SK-N-SH (cell line): ENCODE results near the gene ESPL1. TPM values are rescaled to one million over a fixed set of nuclear protein-coding genes. Genes with fewer than 3 reads are reported as not detected.
A peak's percentile ranks its signal among the peaks of the same experiment; 100 is the strongest.

Experiments
- CTCF ChIA-PET: fragments of 300-600, 350-600 bp; formaldehyde crosslinking; extraction: SDS; loops from one replicate; lab custom pipeline; 2021; lab: Yijun Ruan, JAX
- POLR2A ChIA-PET: fragments of 350-600 bp; sonication (Branson Sonifier 250); formaldehyde crosslinking; extraction: SDS; loops from one replicate; lab custom pipeline; 2020; ENCODE audit warnings: antibody characterized with exemption, inconsistent platforms; lab: Yijun Ruan, JAX
- DNase-seq: peaks from one replicate; pipeline ENCODE4 v3.0.0; 2012
- H2AFZ ChIP-seq: fragments of 200-600 bp; sonication (generic); 2 replicates; pipeline ENCODE4 v1.8.1; 2016; ENCODE audit warnings: antibody characterized with exemption, mild to moderate bottlenecking, low read depth
- H3F3A ChIP-seq: fragments of 200-600 bp; sonication (generic); replicated peaks from 2 replicates; pipeline ENCODE3; 2016; ENCODE audit warnings: antibody characterized with exemption, mild to moderate bottlenecking; ENCODE audit not compliant: insufficient read depth
- H3K27ac ChIP-seq, 2 experiments: fragments of 200-500 bp in 1 of 2; fragments of 200-600 bp in 1 of 2; sonication (Bioruptor generic) in 1 of 2; sonication (generic), shearing (Covaris generic) in 1 of 2; 2 replicates each; pipeline versions ENCODE4 v1.5.1 to v1.6.1; 2014 to 2016; ENCODE audit warnings: low read depth in 2 of 2, inconsistent platforms in 1 of 2, low read length in 1 of 2, mild to moderate bottlenecking in 1 of 2, mixed read lengths in 1 of 2
- H3K27me3 ChIP-seq: fragments of 200-600 bp; sonication (generic), shearing (Covaris generic); 2 replicates; pipeline ENCODE4 v1.6.1; 2016; ENCODE audit warnings: mixed run types; ENCODE audit not compliant: insufficient read depth
- H3K36me3 ChIP-seq, 2 experiments: fragments of 200-500 bp in 1 of 2; fragments of 200-600 bp in 1 of 2; sonication (Bioruptor generic) in 1 of 2; sonication (generic) in 1 of 2; replicated peaks in 1 of 2; 2 replicates each; pipeline versions ENCODE3 to v1.5.1; 2014 to 2016; ENCODE audit warnings: low read length in 1 of 2, mild to moderate bottlenecking in 1 of 2; ENCODE audit not compliant: insufficient read depth in 2 of 2, control insufficient read depth in 1 of 2
- H3K4me1 ChIP-seq, 2 experiments: fragments of 200-500 bp in 1 of 2; fragments of 200-600 bp in 1 of 2; sonication (Bioruptor generic) in 1 of 2; sonication (generic), shearing (Covaris generic) in 1 of 2; 2 replicates each; pipeline versions ENCODE4 v1.5.1 to v1.6.1; 2014 to 2016; ENCODE audit warnings: low read depth in 1 of 2, low read length in 1 of 2, mixed run types in 1 of 2; ENCODE audit not compliant: insufficient read depth in 2 of 2, control insufficient read depth in 1 of 2
- H3K4me2 ChIP-seq: fragments of 200-600 bp; sonication (generic), shearing (Covaris generic); 2 replicates; pipeline ENCODE4 v1.6.1; 2017; ENCODE audit warnings: mixed run types
- H3K4me3 ChIP-seq, 2 experiments: fragments of 200-500 bp in 1 of 2; fragments of 200-600 bp in 1 of 2; sonication (Bioruptor generic) in 1 of 2; sonication (generic), shearing (Covaris generic) in 1 of 2; 2 replicates each; pipeline versions ENCODE4 v1.5.1 to v1.8.1; 2014 to 2016; ENCODE audit warnings: low read depth in 2 of 2, inconsistent platforms in 1 of 2, low read length in 1 of 2, mild to moderate bottlenecking in 1 of 2, mixed read lengths in 1 of 2, moderate library complexity in 1 of 2
- H3K79me2 ChIP-seq: fragments of 200-600 bp; sonication (generic); 2 replicates; pipeline ENCODE4 v1.8.1; 2017; ENCODE audit warnings: mild to moderate bottlenecking; ENCODE audit not compliant: insufficient read depth
- H3K9ac ChIP-seq: fragments of 200-600 bp; sonication (generic); 2 replicates; pipeline ENCODE4 v1.6.1; 2017; ENCODE audit warnings: mixed run types
- H3K9me2 ChIP-seq: fragments of 200-600 bp; sonication (generic); 2 replicates; pipeline ENCODE4 v1.6.1; 2017; ENCODE audit warnings: mixed run types
- H3K9me3 ChIP-seq: fragments of 200-600 bp; sonication (generic); 2 replicates; pipeline ENCODE4 v1.6.1; 2017; ENCODE audit warnings: mixed run types, mild to moderate bottlenecking, moderate library complexity
- H4K20me1 ChIP-seq: fragments of 200-600 bp; sonication (generic); 2 replicates; pipeline ENCODE4 v1.6.1; 2017; ENCODE audit warnings: mild to moderate bottlenecking, mixed run types; ENCODE audit not compliant: insufficient read depth
- CHD2 ChIP-seq: fragments of 150-350 bp; IDR thresholded peaks from 2 replicates; pipeline ENCODE4 v1.6.1; 2018; ENCODE audit warnings: low read length; ENCODE audit not compliant: partially characterized antibody
- ELF1 ChIP-seq: IDR thresholded peaks from 2 replicates; pipeline ENCODE4 v1.4.0; 2012
- EP300 ChIP-seq, 2 experiments: IDR thresholded peaks; 2 replicates each; pipeline versions ENCODE4 v1.4.0 to v1.6.1; 2012; ENCODE audit warnings: borderline replicate concordance in 1 of 2, low read depth in 1 of 2, low read length in 1 of 2
- EZH2phosphoT487 ChIP-seq: fragments of 200-600 bp; sonication (generic); IDR thresholded peaks from 2 replicates; pipeline ENCODE4 v1.6.1; 2017; ENCODE audit warnings: low read depth, mixed run types, mild to moderate bottlenecking, antibody characterized with exemption, moderate library complexity, borderline replicate concordance
- FOSL2 ChIP-seq: IDR thresholded peaks from 2 replicates; pipeline ENCODE4 v1.4.0; 2012; ENCODE audit warnings: low read depth, mild to moderate bottlenecking, moderate library complexity, borderline replicate concordance
- FOXJ3 ChIP-seq: sonication (generic); formaldehyde crosslinking; IDR thresholded peaks from 2 replicates; pipeline ENCODE4 v1.5.1; 2020; ENCODE audit warnings: mild to moderate bottlenecking, missing genetic modification reagents
- GABPA ChIP-seq: IDR thresholded peaks from 2 replicates; pipeline ENCODE4 v1.4.0; 2012; ENCODE audit warnings: low read depth, mild to moderate bottlenecking
- IRF3 ChIP-seq: fragments of 150-350 bp; IDR thresholded peaks from 2 replicates; pipeline ENCODE4 v1.6.1; 2016; ENCODE audit warnings: mild to moderate bottlenecking, low read depth, low read length
- NFIC ChIP-seq: IDR thresholded peaks from 2 replicates; pipeline ENCODE4 v1.4.0; 2012; ENCODE audit warnings: borderline replicate concordance
- POLR2AphosphoS5 ChIP-seq: IDR thresholded peaks from 2 replicates; pipeline ENCODE4 v1.6.1; 2012; ENCODE audit warnings: low read depth, low read length
- RAD21 ChIP-seq: IDR thresholded peaks from 2 replicates; pipeline ENCODE4 v1.6.1; 2012; ENCODE audit warnings: mild to moderate bottlenecking, low read length
- RCOR1 ChIP-seq: fragments of 150-350 bp; IDR thresholded peaks from 2 replicates; pipeline ENCODE4 v1.6.1; 2017; ENCODE audit warnings: antibody characterized with exemption, low read length
- RFX5 ChIP-seq: IDR thresholded peaks from 2 replicates; pipeline ENCODE4 v1.6.1; 2012; ENCODE audit warnings: mild to moderate bottlenecking, improper control_type of control experiment, low read length
- RXRA ChIP-seq: IDR thresholded peaks from 2 replicates; pipeline ENCODE4 v1.4.0; 2012; ENCODE audit warnings: low read depth, mild to moderate bottlenecking, borderline replicate concordance
- SIN3A ChIP-seq: IDR thresholded peaks from 2 replicates; pipeline ENCODE4 v1.6.1; 2012; ENCODE audit warnings: low read depth, mild to moderate bottlenecking, low read length, moderate library complexity, borderline replicate concordance
- YY1 ChIP-seq: IDR thresholded peaks from 2 replicates; pipeline ENCODE4 v1.4.0; 2012; ENCODE audit warnings: low read depth, mild to moderate bottlenecking
- WGBS: methylation state at CpG from one replicate; pipeline ENCODE4 v1.1.6; 2017; ENCODE audit warnings: low lambda C conversion rate; 5-methylcytosine and 5-hydroxymethylcytosine counted together
- polyA plus RNA-seq, 3 experiments: library from polyadenylated mRNA; depleted of rRNA; stranded (reverse); fragments of >200 nt; gene quantifications; 2 replicates each; pipeline ENCODE4 v1.2.3, GENCODE V29; 2012
- TF ChIP-seq, protein P1 (sequence below): IDR thresholded peaks from 2 replicates; pipeline ENCODE4 v1.4.0; 2012; ENCODE audit warnings: low read depth, borderline replicate concordance
- TF ChIP-seq, protein P2 (sequence below): IDR thresholded peaks from 2 replicates; pipeline ENCODE4 v1.4.0; 2012; ENCODE audit warnings: low read depth, borderline replicate concordance
- TF ChIP-seq, protein P3 (sequence below): IDR thresholded peaks from 2 replicates; pipeline ENCODE4 v1.6.1; 2012; ENCODE audit warnings: mild to moderate bottlenecking, low read depth, low read length, moderate library complexity
- TF ChIP-seq, protein P4 (sequence below): IDR thresholded peaks from 2 replicates; pipeline ENCODE4 v1.4.0; 2012; ENCODE audit warnings: low read depth
- TF ChIP-seq, protein P5 (sequence below): fragments of 150-350 bp; IDR thresholded peaks from 2 replicates; pipeline ENCODE4 v1.6.1; 2017; ENCODE audit warnings: antibody characterized with exemption, low read length, low read depth, borderline replicate concordance
- TF ChIP-seq, protein P6 (sequence below): IDR thresholded peaks from 2 replicates; pipeline ENCODE4; 2012

ESPL1 gene
- polyA plus RNA-seq, 1 of the 3 experiments (the other 2 are of a cell fraction) = 8.6 TPM

- H3F3A ChIP-seq = peaks cover 8% of the 10 kb centered on the region
- ChIA-PET POLR2A (no interaction called here), CTCF (interaction anchor here (1.2 to 4.5 kb wide), 4 partner anchors 9 to 21 kb away, joined by 4 to 19 read pairs (median 4); no protein-coding TSS in a partner anchor)
- H3K36me3 ChIP-seq = peaks cover 0 to 8% of the 10 kb centered on the region in 2 experiments
- peak; percentile 93 for DNase-seq
- WGBS = 0% methylated on average over 26 of the region's 44 CpGs
- peak within 1 kb of the TSS; percentile 75 to 81 for H3K4me3 ChIP-seq
- no peaks in the 10 kb centered on the region for H3K27me3 ChIP-seq
- H3K27ac ChIP-seq = peak within 1 kb of the TSS; percentile 50 to 85
- H4K20me1 ChIP-seq = no peaks in the 10 kb centered on the region
- H3K79me2 ChIP-seq = peaks cover 5% of the 10 kb centered on the region; the same call in 1 of the 2 replicates
- H3K9me2 ChIP-seq = no peaks in the 10 kb centered on the region
- H2AFZ ChIP-seq = peak within 1 kb of the TSS; percentile 72
- peak within 1 kb of the TSS; percentile 91 for H3K4me2 ChIP-seq
- peaks cover 33 to 52% of the 10 kb centered on the region in 2 experiments; a peak in 3 of 4 replicates for H3K4me1 ChIP-seq
- H3K9me3 ChIP-seq = no peaks in the 10 kb centered on the region
- H3K9ac ChIP-seq = peak within 1 kb of the TSS; percentile 76
- TF ChIP-seq FOSL2 (no peak; the same call in 1 of the 2 replicates), SIN3A (no peak), RXRA (no peak), IRF3 (no peak), EZH2phosphoT487 (no peak), RAD21 (0 out of 2 replicates have a peak, but pooled peaks have one; percentile 7), FOXJ3 (CRISPR knock-in tag) (no peak), NFIC (no peak), RCOR1 (no peak), POLR2AphosphoS5 (no peak), RFX5 (no peak), EP300 (IDR thresholded peaks at IDR 0.05; ENCODE audit: borderline replicate concordance in 1 of 2, low read depth in 1 of 2, low read length in 1 of 2) (no peak), CHD2 (peak; percentile 33), GABPA (no peak), ELF1 (no peak), YY1 (no peak)
- TF ChIP-seq, protein P1, sequence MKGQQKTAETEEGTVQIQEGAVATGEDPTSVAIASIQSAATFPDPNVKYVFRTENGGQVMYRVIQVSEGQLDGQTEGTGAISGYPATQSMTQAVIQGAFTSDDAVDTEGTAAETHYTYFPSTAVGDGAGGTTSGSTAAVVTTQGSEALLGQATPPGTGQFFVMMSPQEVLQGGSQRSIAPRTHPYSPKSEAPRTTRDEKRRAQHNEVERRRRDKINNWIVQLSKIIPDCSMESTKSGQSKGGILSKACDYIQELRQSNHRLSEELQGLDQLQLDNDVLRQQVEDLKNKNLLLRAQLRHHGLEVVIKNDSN = peak; percentile 78
- TF ChIP-seq, protein P2, sequence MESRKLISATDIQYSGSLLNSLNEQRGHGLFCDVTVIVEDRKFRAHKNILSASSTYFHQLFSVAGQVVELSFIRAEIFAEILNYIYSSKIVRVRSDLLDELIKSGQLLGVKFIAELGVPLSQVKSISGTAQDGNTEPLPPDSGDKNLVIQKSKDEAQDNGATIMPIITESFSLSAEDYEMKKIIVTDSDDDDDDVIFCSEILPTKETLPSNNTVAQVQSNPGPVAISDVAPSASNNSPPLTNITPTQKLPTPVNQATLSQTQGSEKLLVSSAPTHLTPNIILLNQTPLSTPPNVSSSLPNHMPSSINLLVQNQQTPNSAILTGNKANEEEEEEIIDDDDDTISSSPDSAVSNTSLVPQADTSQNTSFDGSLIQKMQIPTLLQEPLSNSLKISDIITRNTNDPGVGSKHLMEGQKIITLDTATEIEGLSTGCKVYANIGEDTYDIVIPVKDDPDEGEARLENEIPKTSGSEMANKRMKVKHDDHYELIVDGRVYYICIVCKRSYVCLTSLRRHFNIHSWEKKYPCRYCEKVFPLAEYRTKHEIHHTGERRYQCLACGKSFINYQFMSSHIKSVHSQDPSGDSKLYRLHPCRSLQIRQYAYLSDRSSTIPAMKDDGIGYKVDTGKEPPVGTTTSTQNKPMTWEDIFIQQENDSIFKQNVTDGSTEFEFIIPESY = no peak
- TF ChIP-seq, protein P3, sequence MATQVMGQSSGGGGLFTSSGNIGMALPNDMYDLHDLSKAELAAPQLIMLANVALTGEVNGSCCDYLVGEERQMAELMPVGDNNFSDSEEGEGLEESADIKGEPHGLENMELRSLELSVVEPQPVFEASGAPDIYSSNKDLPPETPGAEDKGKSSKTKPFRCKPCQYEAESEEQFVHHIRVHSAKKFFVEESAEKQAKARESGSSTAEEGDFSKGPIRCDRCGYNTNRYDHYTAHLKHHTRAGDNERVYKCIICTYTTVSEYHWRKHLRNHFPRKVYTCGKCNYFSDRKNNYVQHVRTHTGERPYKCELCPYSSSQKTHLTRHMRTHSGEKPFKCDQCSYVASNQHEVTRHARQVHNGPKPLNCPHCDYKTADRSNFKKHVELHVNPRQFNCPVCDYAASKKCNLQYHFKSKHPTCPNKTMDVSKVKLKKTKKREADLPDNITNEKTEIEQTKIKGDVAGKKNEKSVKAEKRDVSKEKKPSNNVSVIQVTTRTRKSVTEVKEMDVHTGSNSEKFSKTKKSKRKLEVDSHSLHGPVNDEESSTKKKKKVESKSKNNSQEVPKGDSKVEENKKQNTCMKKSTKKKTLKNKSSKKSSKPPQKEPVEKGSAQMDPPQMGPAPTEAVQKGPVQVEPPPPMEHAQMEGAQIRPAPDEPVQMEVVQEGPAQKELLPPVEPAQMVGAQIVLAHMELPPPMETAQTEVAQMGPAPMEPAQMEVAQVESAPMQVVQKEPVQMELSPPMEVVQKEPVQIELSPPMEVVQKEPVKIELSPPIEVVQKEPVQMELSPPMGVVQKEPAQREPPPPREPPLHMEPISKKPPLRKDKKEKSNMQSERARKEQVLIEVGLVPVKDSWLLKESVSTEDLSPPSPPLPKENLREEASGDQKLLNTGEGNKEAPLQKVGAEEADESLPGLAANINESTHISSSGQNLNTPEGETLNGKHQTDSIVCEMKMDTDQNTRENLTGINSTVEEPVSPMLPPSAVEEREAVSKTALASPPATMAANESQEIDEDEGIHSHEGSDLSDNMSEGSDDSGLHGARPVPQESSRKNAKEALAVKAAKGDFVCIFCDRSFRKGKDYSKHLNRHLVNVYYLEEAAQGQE = no peak
- TF ChIP-seq, protein P4, sequence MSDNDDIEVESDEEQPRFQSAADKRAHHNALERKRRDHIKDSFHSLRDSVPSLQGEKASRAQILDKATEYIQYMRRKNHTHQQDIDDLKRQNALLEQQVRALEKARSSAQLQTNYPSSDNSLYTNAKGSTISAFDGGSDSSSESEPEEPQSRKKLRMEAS = no peak
- TF ChIP-seq, protein P5, sequence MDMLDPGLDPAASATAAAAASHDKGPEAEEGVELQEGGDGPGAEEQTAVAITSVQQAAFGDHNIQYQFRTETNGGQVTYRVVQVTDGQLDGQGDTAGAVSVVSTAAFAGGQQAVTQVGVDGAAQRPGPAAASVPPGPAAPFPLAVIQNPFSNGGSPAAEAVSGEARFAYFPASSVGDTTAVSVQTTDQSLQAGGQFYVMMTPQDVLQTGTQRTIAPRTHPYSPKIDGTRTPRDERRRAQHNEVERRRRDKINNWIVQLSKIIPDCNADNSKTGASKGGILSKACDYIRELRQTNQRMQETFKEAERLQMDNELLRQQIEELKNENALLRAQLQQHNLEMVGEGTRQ = no peak
- TF ChIP-seq, protein P6, sequence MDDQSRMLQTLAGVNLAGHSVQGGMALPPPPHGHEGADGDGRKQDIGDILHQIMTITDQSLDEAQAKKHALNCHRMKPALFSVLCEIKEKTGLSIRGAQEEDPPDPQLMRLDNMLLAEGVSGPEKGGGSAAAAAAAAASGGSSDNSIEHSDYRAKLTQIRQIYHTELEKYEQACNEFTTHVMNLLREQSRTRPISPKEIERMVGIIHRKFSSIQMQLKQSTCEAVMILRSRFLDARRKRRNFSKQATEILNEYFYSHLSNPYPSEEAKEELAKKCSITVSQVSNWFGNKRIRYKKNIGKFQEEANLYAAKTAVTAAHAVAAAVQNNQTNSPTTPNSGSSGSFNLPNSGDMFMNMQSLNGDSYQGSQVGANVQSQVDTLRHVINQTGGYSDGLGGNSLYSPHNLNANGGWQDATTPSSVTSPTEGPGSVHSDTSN = no peak
These were observed 36.0 kb upstream of the ESPL1 start, which contains the start of gene RARG for GRCh38 chr12:53231921-53232645. RARG (minus strand) TSS chr12:53232209; CDS start chr12:53227545, 4,664 bp downstream.
